ENCODE measurements around the gene FNDC3B. TPM values are rescaled to one million over a fixed set of nuclear protein-coding genes. Genes with fewer than 3 reads are reported as not detected.

The FNDC3B gene
- total RNA-seq, 1 donor from 2014 or later, result 68.5 TPM

DNA sequence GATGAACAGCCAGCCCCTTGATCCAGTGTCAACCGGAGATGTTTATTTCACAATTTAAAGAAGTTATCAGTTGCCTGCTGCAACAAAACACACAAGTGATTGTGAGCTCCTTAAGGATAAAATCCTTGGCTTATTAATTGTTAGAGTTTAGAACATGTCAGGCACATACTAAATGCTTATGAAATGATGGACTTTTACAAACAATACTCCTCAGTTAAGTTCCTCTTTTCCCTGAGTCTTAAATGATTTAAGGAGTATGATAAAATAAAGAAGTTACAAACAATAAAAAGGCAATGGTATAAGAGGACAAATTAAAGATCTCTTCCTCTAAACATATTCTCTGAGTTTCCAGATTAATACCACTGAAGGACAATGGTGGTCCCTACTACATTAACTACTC lies 403.2 kb downstream of the FNDC3B start:
- H3K4me3 ChIP-seq, result no peak overlapping the region
- H3K36me3 ChIP-seq, result no peaks in the 10 kb centered on the region
- intact Hi-C loops (cut with DNase I), result no loop called here
- H3K27me3 ChIP-seq, result no peaks in the 10 kb centered on the region
- H3K27ac ChIP-seq, result no peak overlapping the region
- no peak for DNase-seq (ENCODE audit: extremely low spot score in 2 of 2)
- H3K4me1 ChIP-seq, result no peaks in the 10 kb centered on the region
- H3K9me3 ChIP-seq, result no peaks in the 10 kb centered on the region
- TF ChIP-seq POLR2A (IDR thresholded peaks at IDR 0.05) (no peak), POLR2AphosphoS5 (IDR thresholded peaks at IDR 0.05; ENCODE audit: insufficient read depth in 1 of 2, low read depth in 1 of 2) (no peak)
- TF ChIP-seq, protein P1, sequence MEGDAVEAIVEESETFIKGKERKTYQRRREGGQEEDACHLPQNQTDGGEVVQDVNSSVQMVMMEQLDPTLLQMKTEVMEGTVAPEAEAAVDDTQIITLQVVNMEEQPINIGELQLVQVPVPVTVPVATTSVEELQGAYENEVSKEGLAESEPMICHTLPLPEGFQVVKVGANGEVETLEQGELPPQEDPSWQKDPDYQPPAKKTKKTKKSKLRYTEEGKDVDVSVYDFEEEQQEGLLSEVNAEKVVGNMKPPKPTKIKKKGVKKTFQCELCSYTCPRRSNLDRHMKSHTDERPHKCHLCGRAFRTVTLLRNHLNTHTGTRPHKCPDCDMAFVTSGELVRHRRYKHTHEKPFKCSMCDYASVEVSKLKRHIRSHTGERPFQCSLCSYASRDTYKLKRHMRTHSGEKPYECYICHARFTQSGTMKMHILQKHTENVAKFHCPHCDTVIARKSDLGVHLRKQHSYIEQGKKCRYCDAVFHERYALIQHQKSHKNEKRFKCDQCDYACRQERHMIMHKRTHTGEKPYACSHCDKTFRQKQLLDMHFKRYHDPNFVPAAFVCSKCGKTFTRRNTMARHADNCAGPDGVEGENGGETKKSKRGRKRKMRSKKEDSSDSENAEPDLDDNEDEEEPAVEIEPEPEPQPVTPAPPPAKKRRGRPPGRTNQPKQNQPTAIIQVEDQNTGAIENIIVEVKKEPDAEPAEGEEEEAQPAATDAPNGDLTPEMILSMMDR (IDR thresholded peaks at IDR 0.05), result no peak

GRCh38 chr3:172444821-172445220 lies 405.4 kb downstream of the FNDC3B start:
- DNase-seq (ENCODE audit: extremely low spot score in 2 of 2), result no peak
- Histone ChIP-seq H3K4me1 (peaks cover 15% of the 10 kb centered on the region), H3K27ac (no peak overlapping the region), H3K4me3 (no peak overlapping the region), H3K36me3 (no peaks in the 10 kb centered on the region), H3K9me3 (no peaks in the 10 kb centered on the region), H3K27me3 (peaks cover 8% of the 10 kb centered on the region)
- TF ChIP-seq, protein P1 (IDR thresholded peaks at IDR 0.05), result no peak
- no peak for TF ChIP-seq POLR2AphosphoS5 (IDR thresholded peaks at IDR 0.05; ENCODE audit: insufficient read depth in 1 of 2, low read depth in 1 of 2)
- no peak for TF ChIP-seq POLR2A (IDR thresholded peaks at IDR 0.05)
- intact Hi-C loops (cut with DNase I), result no loop called here

DNA sequence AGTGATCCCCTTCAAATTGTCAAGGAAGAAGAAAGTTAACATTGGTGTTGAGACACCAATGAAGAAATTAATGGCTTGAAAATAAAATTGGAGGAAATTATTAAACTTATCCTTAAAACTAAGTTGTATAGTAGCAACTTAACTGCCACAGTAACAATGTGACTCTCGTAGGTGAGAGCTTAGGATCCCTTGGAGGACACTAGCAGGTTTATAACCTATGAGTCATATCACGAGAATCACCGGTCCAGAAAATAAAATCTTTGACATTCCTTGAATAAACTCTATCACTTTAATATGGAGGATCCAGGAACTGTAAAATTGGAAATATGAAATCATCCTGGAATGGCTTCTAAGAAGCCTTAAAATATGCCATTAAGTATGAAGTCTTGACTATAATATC lies 406.8 kb downstream of the FNDC3B start:
- TF ChIP-seq POLR2A (IDR thresholded peaks at IDR 0.05), result no peak
- TF ChIP-seq, protein P1 (IDR thresholded peaks at IDR 0.05), result no peak
- no peak for TF ChIP-seq POLR2AphosphoS5 (IDR thresholded peaks at IDR 0.05; ENCODE audit: insufficient read depth in 1 of 2, low read depth in 1 of 2)
- DNase-seq (ENCODE audit: extremely low spot score in 2 of 2), result no peak
- intact Hi-C loops (cut with DNase I), result no loop called here
- H3K4me3 ChIP-seq, result no peak overlapping the region
- no peaks in the 10 kb centered on the region for H3K9me3 ChIP-seq
- no peak overlapping the region for H3K27ac ChIP-seq
- H3K4me1 ChIP-seq, result peaks cover 15% of the 10 kb centered on the region
- H3K27me3 ChIP-seq, result peaks cover 8% of the 10 kb centered on the region
- H3K36me3 ChIP-seq, result no peaks in the 10 kb centered on the region

DNA sequence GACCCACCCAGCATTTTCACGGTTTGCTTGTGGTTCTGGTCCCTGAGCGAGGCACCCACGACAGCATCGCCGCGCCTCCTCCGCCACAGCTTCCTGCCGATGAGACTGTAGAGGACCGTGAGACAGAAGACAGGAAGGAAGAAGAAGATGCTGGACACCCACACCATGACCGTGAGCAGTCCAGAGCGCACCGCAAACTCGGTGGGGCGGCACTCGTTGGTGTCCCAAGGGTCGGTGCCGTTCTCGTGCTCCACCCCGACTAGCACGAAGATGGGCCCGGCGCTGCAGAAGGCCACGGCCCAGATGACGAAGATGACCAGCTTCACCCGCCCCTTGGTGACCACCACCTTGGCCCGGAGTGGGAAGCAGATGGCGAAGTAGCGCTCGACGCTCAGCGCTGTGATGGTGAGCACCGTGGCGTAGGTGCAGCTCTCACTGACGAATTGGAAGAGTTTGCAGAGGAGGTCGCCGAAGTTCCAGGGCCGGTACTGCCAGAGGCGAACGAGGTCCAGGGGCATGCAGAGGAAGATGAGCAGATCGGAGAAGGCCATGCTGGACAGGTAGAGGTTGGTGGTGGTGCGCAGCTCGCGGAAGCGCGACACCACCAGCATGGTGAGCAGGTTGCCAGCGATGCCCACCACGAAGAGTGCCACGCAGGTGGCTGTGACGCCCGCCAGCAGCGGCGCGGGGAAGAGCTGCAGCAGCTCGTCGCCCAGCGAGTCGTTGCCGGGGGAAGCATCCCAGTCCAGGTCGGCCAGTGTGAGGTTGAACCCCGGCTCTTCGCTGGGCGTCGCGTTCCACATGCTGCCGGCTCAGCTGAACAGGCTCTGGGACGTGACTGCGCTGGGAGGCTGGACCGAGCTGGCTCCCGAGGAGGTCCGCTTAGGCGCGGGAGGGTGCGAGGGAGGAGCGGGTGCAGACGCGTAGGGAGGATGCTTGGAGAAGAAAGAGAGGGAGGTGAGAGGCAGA lies 408.5 kb downstream of the FNDC3B start, which contains the start of gene GHSR:
GHSR (minus strand) TSS at position 846 of the 969 bp plus-strand sequence; CDS start at position 803, 43 bp downstream.
- Histone ChIP-seq H3K9me3 (no peaks in the 10 kb centered on the region), H3K4me3 (no peak within 1 kb of the TSS), H3K27me3 (peaks cover 8% of the 10 kb centered on the region), H3K36me3 (no peaks in the 10 kb centered on the region), H3K27ac (no peak within 1 kb of the TSS), H3K4me1 (peaks cover 15% of the 10 kb centered on the region)
- intact Hi-C loops (cut with DNase I), result no loop called here
- TF ChIP-seq POLR2A (IDR thresholded peaks at IDR 0.05) (no peak), POLR2AphosphoS5 (IDR thresholded peaks at IDR 0.05; ENCODE audit: insufficient read depth in 1 of 2, low read depth in 1 of 2) (no peak)
- TF ChIP-seq, protein P1 (IDR thresholded peaks at IDR 0.05), result no peak
- no peak for DNase-seq (ENCODE audit: extremely low spot score in 2 of 2)

Measured in vagina (tissue), 2 donors.